Measurements from ENCODE around the gene IGFN1.
"Not testable (repeated sequence)": the region's sequence is repeated elsewhere in the genome, so short reads cannot be mapped to it uniquely, and the experiment has no call there.

IGFN1 gene

DNA sequence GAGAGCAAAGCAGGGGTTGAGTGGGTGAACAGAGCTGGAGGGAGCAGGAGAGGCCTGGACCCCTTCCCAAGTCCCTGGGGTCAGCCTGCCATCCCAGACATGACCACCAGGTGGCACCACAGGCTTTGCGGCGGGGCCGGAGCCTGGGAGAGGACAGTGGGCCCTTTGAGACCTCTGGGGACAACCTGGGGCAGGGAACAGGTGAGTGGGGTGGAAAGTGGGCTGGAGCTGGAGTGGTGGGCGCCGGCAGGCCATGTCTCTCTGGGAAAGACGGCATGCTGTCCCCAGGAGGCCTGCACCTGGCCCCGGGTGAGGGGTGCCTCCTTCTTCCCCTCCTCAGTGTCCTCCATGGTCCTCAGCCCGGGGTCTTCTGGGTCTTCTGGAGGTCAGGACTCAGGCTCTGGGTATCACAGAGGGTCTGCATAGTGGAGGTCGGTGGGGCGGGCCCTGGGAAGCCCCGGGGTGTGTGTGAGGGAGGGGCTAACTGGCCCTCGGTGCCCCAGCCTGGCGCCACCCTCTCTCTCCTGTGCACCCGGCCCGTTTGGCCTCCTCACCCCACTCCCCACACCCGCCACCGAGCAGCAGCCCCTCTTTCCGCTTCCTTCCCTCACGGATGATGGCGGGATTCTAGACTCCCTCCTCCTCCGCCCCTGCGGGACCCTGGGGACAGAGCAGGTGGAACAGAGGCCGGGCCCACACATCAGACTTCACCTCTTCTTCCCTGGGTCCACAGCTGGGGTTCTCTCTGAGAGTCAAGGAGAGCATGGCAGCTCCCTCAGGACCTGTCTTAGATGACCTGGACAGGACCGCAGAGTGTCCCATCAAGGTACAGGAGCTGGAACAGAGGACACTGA, 64.2 kb downstream of the IGFN1 start:
- no peak overlapping the region for H3K27ac Mint-ChIP-seq

DNA sequence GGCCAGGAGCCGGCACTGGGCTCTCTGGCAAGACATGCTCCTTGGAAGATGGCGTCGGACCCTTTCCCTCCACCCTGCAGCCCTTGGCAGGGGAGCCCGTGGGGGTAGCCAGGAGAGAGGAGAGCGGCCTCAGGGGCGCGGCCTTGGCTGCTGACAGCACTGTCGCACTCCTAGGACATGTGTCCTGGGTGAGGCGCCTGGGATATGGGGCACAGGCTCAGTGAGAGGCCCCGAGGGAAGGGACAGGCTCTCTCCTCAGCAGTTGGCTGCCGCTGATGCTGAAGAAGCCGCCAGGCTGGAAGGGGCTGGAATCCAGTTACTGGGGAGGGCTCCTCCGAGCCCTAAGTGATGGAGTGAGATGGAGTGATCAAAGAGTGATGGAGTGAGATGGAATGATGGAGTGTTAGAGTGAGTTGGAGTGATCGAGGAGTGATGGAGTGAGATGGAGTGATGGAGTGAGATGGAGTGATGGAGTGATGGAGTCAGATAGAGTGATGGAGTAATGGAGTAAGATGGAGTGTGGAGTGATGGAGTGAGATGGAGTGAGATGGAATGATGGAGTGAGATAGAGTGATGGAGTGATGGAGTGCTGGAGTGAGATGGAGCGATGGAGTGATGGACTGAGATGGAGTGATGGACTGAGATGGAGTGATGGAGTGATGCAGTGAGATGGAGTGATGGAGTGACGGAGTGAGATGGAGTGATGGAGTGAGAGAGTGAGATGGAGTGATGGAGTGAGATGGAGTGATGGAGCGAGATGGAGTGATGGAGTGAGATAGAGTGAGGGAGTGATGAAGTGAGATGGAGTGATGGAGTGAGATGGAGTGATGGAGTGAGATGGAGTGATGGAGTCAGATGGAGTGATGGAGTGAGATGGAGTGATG, 65.1 kb downstream of the IGFN1 start:
- no peaks in the 10 kb centered on the region for H3K4me1 Mint-ChIP-seq (ENCODE audit: low read depth in 2 of 2)
- DNase-seq (no peak), ATAC-seq (replicated peaks) (no peak)
- H3K36me3 Mint-ChIP-seq (ENCODE audit: insufficient read depth), result no peaks in the 10 kb centered on the region
- H3K9me3 Mint-ChIP-seq, result no peaks in the 10 kb centered on the region
- no peak overlapping the region for H3K4me3 Mint-ChIP-seq
- no peak overlapping the region for H3K27ac Mint-ChIP-seq
- peaks cover 16 to 19% of the 10 kb centered on the region in 2 donors for H3K27me3 Mint-ChIP-seq

More for the DNA sequence above, 64.2 kb downstream of the IGFN1 start:
- no peak for ATAC-seq (replicated peaks)
- Mint-ChIP-seq H3K36me3 (ENCODE audit: insufficient read depth) (no peaks in the 10 kb centered on the region), H3K4me1 (ENCODE audit: low read depth in 2 of 2) (no peaks in the 10 kb centered on the region), H3K4me3 (no peak overlapping the region), H3K9me3 (no peaks in the 10 kb centered on the region), H3K27me3 (peaks cover 19 to 23% of the 10 kb centered on the region in 2 donors)
- peak; percentile 44 to 57 (median 53) for DNase-seq

- H3K9me3 Mint-ChIP-seq; H3K36me3 Mint-ChIP-seq (ENCODE audit: insufficient read depth); H3K4me3 Mint-ChIP-seq; H3K27ac Mint-ChIP-seq; ATAC-seq (replicated peaks); H3K4me1 Mint-ChIP-seq (ENCODE audit: low read depth in 2 of 2); DNase-seq: not testable (repeated sequence)
- peaks cover 20 to 27% of the 10 kb centered on the region in 2 donors for H3K27me3 Mint-ChIP-seq
These were observed 67.5 kb downstream of the IGFN1 start for GRCh38 chr1:201258132-201258531.

- Mint-ChIP-seq H3K4me1 (ENCODE audit: low read depth in 2 of 2) (no peaks in the 10 kb centered on the region), H3K27ac (no peak overlapping the region), H3K27me3 (peaks cover 27 to 33% of the 10 kb centered on the region in 2 donors), H3K9me3 (no peaks in the 10 kb centered on the region), H3K4me3 (no peak overlapping the region), H3K36me3 (ENCODE audit: insufficient read depth) (no peaks in the 10 kb centered on the region)
- ATAC-seq (replicated peaks) (no peak), DNase-seq (no peak)
These were observed 68.2 kb downstream of the IGFN1 start for GRCh38 chr1:201258763-201259230.

- no peak overlapping the region for H3K27ac Mint-ChIP-seq
- H3K4me3 Mint-ChIP-seq, result no peak overlapping the region
- no peaks in the 10 kb centered on the region for H3K9me3 Mint-ChIP-seq
- peaks cover 27 to 42% of the 10 kb centered on the region in 2 donors for H3K27me3 Mint-ChIP-seq
- no peak for ATAC-seq (replicated peaks)
- DNase-seq, result no peak
- no peaks in the 10 kb centered on the region for H3K36me3 Mint-ChIP-seq (ENCODE audit: insufficient read depth)
- H3K4me1 Mint-ChIP-seq (ENCODE audit: low read depth in 2 of 2), result peaks cover 0 to 1% of the 10 kb centered on the region in 2 donors
These were observed 69.0 kb downstream of the IGFN1 start for GRCh38 chr1:201259476-201260235.

- H3K4me3 Mint-ChIP-seq, result peak overlapping the region in 1 of 2 donors; percentile 21
- DNase-seq (no peak), ATAC-seq (replicated peaks) (no peak)
- no peaks in the 10 kb centered on the region for H3K36me3 Mint-ChIP-seq (ENCODE audit: insufficient read depth)
- peaks cover 27 to 45% of the 10 kb centered on the region in 2 donors for H3K27me3 Mint-ChIP-seq
- no peak overlapping the region for H3K27ac Mint-ChIP-seq
- H3K4me1 Mint-ChIP-seq (ENCODE audit: low read depth in 2 of 2), result peaks cover 0 to 1% of the 10 kb centered on the region in 2 donors
- no peaks in the 10 kb centered on the region for H3K9me3 Mint-ChIP-seq
These were observed 69.6 kb downstream of the IGFN1 start for GRCh38 chr1:201260236-201260590.

DNA sequence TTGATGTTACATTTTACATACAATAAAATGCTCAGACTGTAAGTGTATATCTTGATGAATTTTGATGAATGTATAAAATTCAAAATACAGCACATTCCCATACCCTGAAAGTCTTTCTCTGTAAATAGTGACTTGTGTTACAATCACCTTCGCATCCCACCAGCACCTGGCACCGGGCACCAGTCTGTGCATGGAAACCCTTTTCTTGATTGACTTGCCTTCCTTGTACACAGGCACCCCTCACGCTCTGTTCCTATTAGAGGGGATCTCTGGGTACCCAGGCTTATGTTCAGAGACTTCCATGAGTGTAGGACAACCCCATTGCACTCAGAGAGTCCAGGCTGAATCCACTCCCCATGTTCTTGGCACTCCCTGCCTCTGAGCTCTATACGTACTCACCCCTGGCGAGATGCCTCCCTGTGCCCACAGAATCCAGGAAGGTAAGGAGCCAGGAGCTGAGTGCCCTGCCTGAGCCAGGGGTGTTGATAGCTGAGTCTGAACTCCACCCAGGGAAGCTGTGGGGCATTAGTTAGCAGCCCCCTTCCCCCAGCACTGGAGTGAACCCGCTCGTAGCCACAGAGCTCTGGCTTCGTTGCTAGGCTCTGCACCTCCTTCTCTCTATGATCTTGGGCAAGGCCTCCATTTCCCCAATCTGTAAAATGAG, 70.2 kb downstream of the IGFN1 start:
- peaks cover 0 to 1% of the 10 kb centered on the region in 2 donors for H3K4me1 Mint-ChIP-seq (ENCODE audit: low read depth in 2 of 2)
- DNase-seq, result no peak
- peaks cover 27 to 48% of the 10 kb centered on the region in 2 donors for H3K27me3 Mint-ChIP-seq
- no peaks in the 10 kb centered on the region for H3K9me3 Mint-ChIP-seq
- ATAC-seq (replicated peaks), result no peak
- H3K4me3 Mint-ChIP-seq, result peak overlapping the region in 1 of 2 donors; percentile 21
- H3K27ac Mint-ChIP-seq, result no peak overlapping the region
- H3K36me3 Mint-ChIP-seq (ENCODE audit: insufficient read depth), result no peaks in the 10 kb centered on the region

GRCh38 chr1:201261771-201262547, 71.3 kb downstream of the IGFN1 start:
- Mint-ChIP-seq H3K36me3 (ENCODE audit: insufficient read depth) (no peaks in the 10 kb centered on the region), H3K27me3 (peaks cover 36 to 59% of the 10 kb centered on the region in 2 donors), H3K4me3 (no peak overlapping the region), H3K9me3 (no peaks in the 10 kb centered on the region), H3K27ac (no peak overlapping the region), H3K4me1 (ENCODE audit: low read depth in 2 of 2) (peaks cover 0 to 1% of the 10 kb centered on the region in 2 donors)
- DNase-seq, result no peak
- no peak for ATAC-seq (replicated peaks)

DNA sequence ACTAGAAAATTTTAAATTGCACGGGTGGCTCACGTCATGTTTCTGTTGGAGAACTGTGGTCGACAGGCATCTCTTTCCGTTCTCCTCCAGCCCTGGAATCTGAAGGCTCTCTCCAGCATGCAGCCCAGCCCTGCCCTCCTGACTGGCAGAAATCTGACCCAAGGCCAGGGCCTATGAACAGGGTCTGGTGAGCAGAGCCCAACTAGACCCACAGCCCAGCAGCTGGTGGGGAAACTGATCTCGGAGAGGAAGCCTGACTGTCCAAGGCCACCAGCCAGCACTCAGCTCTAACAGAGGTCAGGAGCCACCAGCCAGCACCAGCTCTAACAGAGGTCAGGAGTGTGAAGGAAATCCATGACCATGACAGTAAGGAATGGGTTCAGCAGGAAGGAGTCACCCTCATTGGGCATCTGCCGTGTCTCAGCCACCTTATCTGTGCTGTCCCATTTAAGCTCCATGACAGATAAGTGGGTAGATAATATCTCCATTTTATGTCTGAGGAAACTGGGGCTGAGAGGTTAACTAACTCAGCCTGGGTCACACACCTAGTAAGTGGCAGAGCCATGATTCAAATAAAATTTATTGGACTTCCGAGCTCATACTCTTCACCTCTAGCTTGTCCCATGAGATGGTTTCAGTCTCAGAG, 72.5 kb downstream of the IGFN1 start:
- no peak overlapping the region for H3K27ac Mint-ChIP-seq
- no peak overlapping the region for H3K4me3 Mint-ChIP-seq
- H3K4me1 Mint-ChIP-seq (ENCODE audit: low read depth in 2 of 2), result peaks cover 0 to 1% of the 10 kb centered on the region in 2 donors
- H3K36me3 Mint-ChIP-seq (ENCODE audit: insufficient read depth), result no peaks in the 10 kb centered on the region
- no peak for DNase-seq
- no peaks in the 10 kb centered on the region for H3K9me3 Mint-ChIP-seq
- ATAC-seq (replicated peaks), result no peak
- H3K27me3 Mint-ChIP-seq, result peaks cover 48 to 71% of the 10 kb centered on the region in 2 donors

DNA sequence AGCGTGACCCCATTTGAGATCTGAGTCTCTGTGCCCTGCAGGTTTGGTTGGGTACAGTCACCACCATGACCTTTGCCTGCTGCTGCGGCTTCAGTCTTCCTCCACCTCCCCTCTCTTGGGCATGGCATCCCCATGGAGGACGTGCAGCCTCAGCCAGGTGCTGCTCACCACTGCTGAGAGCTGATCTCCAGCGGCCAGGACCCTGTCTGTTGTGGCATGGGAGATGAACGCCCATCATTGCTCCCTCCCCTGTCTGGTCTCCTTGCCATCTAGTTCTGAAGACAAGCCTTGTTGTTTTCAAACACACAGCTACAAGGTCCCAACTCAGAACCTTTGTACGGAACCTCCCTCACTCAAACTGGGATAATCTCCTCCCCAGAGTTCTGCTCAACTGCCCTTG, 73.4 kb downstream of the IGFN1 start:
- H3K9me3 Mint-ChIP-seq, result no peaks in the 10 kb centered on the region
- ATAC-seq (replicated peaks) (no peak), DNase-seq (no peak)
- H3K27ac Mint-ChIP-seq, result no peak overlapping the region
- H3K36me3 Mint-ChIP-seq (ENCODE audit: insufficient read depth), result no peaks in the 10 kb centered on the region
- peaks cover 0 to 1% of the 10 kb centered on the region in 2 donors for H3K4me1 Mint-ChIP-seq (ENCODE audit: low read depth in 2 of 2)
- H3K27me3 Mint-ChIP-seq, result peaks cover 56 to 81% of the 10 kb centered on the region in 2 donors
- H3K4me3 Mint-ChIP-seq, result no peak overlapping the region

DNA sequence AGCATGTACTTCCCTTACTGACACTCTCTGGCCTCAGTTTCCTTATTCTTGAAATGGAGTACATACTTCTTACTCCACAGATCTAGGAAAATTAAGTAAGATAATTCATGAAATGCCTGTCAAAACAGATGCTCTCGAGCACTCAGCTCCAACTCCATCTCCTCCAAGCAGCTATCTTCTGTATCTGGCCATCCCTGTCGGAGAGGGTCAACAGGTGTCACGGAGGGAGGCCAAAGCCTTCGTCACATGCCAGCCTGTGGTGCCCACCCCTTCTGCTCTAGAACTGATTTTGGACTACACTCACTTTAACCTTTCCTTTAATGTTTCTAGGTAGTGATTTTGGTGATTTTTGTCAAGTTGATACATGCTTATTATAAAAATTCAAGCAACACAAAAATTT, 73.9 kb downstream of the IGFN1 start:
- Mint-ChIP-seq H3K4me3 (no peak overlapping the region), H3K36me3 (ENCODE audit: insufficient read depth) (no peaks in the 10 kb centered on the region), H3K27ac (no peak overlapping the region), H3K4me1 (ENCODE audit: low read depth in 2 of 2) (peaks cover 0 to 1% of the 10 kb centered on the region in 2 donors), H3K27me3 (peaks cover 61 to 85% of the 10 kb centered on the region in 2 donors), H3K9me3 (no peaks in the 10 kb centered on the region)
- no peak for ATAC-seq (replicated peaks)
- no peak for DNase-seq

DNA sequence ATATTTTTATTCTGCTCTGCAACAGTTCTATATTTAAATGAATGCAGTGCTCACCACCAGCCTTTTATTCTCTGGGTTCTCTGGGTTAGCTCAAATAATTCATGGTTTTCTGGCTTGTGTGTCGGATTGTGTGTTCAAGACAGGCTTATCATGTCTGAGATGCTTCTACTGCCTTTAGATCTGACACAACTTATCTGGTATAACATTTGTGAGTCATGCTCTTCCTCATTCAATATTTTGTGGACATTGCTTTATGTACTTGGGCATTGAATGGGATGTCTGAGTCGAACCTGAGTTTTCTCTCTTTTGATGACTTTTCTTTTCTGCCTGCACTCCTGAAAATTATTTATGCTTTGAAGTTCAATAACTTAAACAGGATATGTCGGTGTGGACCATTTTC, 75.1 kb downstream of the IGFN1 start:
- ATAC-seq (replicated peaks) (no peak), DNase-seq (no peak)
- Mint-ChIP-seq H3K9me3 (no peaks in the 10 kb centered on the region), H3K4me3 (no peak overlapping the region), H3K36me3 (ENCODE audit: insufficient read depth) (no peaks in the 10 kb centered on the region), H3K27me3 (peaks cover 63 to 89% of the 10 kb centered on the region in 2 donors), H3K27ac (no peak overlapping the region), H3K4me1 (ENCODE audit: low read depth in 2 of 2) (peaks cover 0 to 1% of the 10 kb centered on the region in 2 donors)
